Caco-2 (cell line): ENCODE results near the gene RGS17. TPM values are rescaled to one million over a fixed set of nuclear protein-coding genes. Genes with fewer than 3 reads are reported as not detected.

Experiments used
- BruUV-seq: library from RNA; stranded (reverse); fragments of 400-500 nt; replicated peaks from 2 replicates; lab custom pipeline; 2021; lab: Mats Ljungman, UMichigan
- CTCF ChIA-PET: fragments of 300-600 bp; sonication (Branson Sonifier 250); formaldehyde crosslinking; loops from one replicate; lab custom pipeline; 2022; ENCODE audit warnings: antibody characterized with exemption; lab: Charles Lee
- POLR2A ChIA-PET: fragments of 300-600 bp; sonication (Branson Sonifier 250); formaldehyde crosslinking; loops from one replicate; lab custom pipeline; 2022; ENCODE audit warnings: antibody characterized with exemption; lab: Charles Lee
- DNase-seq, 2 experiments: peaks; one replicate each; pipeline versions ENCODE4 v3.0.0 to v3.0.0-alpha.2; 2020 to 2022
- H3K27me3 ChIP-seq: replicated peaks from 2 replicates; pipeline ENCODE4 v1.6.0; 2011; ENCODE audit warnings: low read length; ENCODE audit not compliant: control insufficient read depth, insufficient read depth
- H3K36me3 ChIP-seq: 2 replicates; pipeline ENCODE4 v1.5.1; 2011; ENCODE audit warnings: low read length; ENCODE audit not compliant: control insufficient read depth, insufficient read depth
- H3K4me1 ChIP-seq: fragments of 250-450 bp; sonication (Bioruptor Pico); 2 replicates; pipeline ENCODE4 v1.5.1; 2020; ENCODE audit warnings: mild to moderate bottlenecking
- H3K4me3 ChIP-seq: 2 replicates; pipeline ENCODE4 v1.5.1; 2011; ENCODE audit warnings: low read depth, mild to moderate bottlenecking, control low read depth, low read length
- H3K9me3 ChIP-seq: fragments of 250-450 bp; sonication (Bioruptor Pico); 2 replicates; pipeline ENCODE4 v1.5.1; 2020; ENCODE audit warnings: mild to moderate bottlenecking, moderate library complexity
- H3K27ac Mint-ChIP-seq: one replicate; pipeline ENCODE4 v1.8.0; 2022; ENCODE audit warnings: mixed read lengths; ENCODE audit not compliant: unreplicated experiment
- H3K27me3 Mint-ChIP-seq: one replicate; pipeline ENCODE4 v1.8.0; 2022; ENCODE audit warnings: mixed read lengths; ENCODE audit not compliant: insufficient read depth, unreplicated experiment
- H3K36me3 Mint-ChIP-seq: one replicate; pipeline ENCODE4 v1.8.0; 2022; ENCODE audit warnings: mild to moderate bottlenecking, mixed read lengths; ENCODE audit not compliant: insufficient read depth, unreplicated experiment
- H3K4me1 Mint-ChIP-seq: one replicate; pipeline ENCODE4 v1.8.0; 2022; ENCODE audit warnings: low read depth, mixed read lengths; ENCODE audit not compliant: unreplicated experiment
- H3K4me3 Mint-ChIP-seq: one replicate; pipeline ENCODE4 v1.8.0; 2022; ENCODE audit warnings: mild to moderate bottlenecking, moderate library complexity, mixed read lengths; ENCODE audit not compliant: unreplicated experiment
- H3K9me3 Mint-ChIP-seq: one replicate; pipeline ENCODE4 v1.8.0; 2022; ENCODE audit warnings: mixed read lengths; ENCODE audit not compliant: unreplicated experiment
- intact Hi-C: fragments of 100-400 bp; cut with micrococcal nuclease; formaldehyde crosslinking; loops from one replicate; pipeline ENCODE4 v1.10.0; 2022; ENCODE audit not compliant: unreplicated experiment
- total RNA-seq: library from RNA; stranded (reverse); gene quantifications from 2 replicates; pipeline ENCODE4 v1.2.3, GENCODE V29; 2022
- TF ChIP-seq, protein P1 (sequence below), 2 experiments: fragments of 200-600 bp in 1 of 2; IDR thresholded peaks; 1 replicate in 1 of 2; 2 replicates in 1 of 2; pipeline versions ENCODE4 v1.5.1 to v1.8.0; 2011 to 2022; ENCODE audit warnings: antibody characterized with exemption in 1 of 2, control low read depth in 1 of 2, inconsistent platforms in 1 of 2, low read depth in 1 of 2, low read length in 1 of 2, mild to moderate bottlenecking in 1 of 2, moderate library complexity in 1 of 2; ENCODE audit not compliant: insufficient read depth in 1 of 2, severe bottlenecking in 1 of 2, unreplicated experiment in 1 of 2

Gene RGS17
- total RNA-seq, 1 experiment from 2014 or later = not detected

DNA sequence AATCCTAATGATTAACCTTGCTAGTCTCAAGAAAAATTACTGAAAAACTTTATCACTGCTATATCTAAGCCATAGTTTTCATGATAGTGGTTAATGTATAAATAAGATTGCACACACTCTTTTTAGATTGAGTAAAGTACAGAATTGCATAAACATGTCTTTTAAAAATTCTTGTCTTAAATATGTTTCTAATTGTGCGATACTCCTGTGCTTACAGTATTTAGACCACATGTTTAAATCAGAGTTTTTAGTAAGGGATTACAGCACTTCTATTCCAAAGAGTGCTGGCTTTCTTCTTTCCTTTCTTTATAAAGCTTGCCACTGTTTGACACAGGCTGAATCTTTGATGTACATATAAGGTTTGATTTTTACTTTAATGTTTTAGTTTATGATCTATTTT lies 36.8 kb upstream of the RGS17 start:
- H3K9me3 ChIP-seq = no peaks in the 10 kb centered on the region
- no peaks in the 10 kb centered on the region for H3K27me3 ChIP-seq
- H3K27me3 Mint-ChIP-seq = peaks cover 3% of the 10 kb centered on the region
- no peaks in the 10 kb centered on the region for H3K9me3 Mint-ChIP-seq
- H3K4me1 Mint-ChIP-seq = no peaks in the 10 kb centered on the region
- TF ChIP-seq, protein P1, sequence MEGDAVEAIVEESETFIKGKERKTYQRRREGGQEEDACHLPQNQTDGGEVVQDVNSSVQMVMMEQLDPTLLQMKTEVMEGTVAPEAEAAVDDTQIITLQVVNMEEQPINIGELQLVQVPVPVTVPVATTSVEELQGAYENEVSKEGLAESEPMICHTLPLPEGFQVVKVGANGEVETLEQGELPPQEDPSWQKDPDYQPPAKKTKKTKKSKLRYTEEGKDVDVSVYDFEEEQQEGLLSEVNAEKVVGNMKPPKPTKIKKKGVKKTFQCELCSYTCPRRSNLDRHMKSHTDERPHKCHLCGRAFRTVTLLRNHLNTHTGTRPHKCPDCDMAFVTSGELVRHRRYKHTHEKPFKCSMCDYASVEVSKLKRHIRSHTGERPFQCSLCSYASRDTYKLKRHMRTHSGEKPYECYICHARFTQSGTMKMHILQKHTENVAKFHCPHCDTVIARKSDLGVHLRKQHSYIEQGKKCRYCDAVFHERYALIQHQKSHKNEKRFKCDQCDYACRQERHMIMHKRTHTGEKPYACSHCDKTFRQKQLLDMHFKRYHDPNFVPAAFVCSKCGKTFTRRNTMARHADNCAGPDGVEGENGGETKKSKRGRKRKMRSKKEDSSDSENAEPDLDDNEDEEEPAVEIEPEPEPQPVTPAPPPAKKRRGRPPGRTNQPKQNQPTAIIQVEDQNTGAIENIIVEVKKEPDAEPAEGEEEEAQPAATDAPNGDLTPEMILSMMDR (IDR thresholded peaks at IDR 0.05; ENCODE audit: insufficient read depth in 1 of 2, low read depth in 1 of 2, low read length in 1 of 2, severe bottlenecking in 1 of 2, unreplicated experiment in 1 of 2) = no peak
- no peak overlapping the region for H3K4me3 Mint-ChIP-seq
- no TSS peak for BruUV-seq
- ChIA-PET CTCF (no interaction called here), POLR2A (no interaction called here)
- H3K4me3 ChIP-seq = no peak overlapping the region
- no peak overlapping the region for H3K27ac Mint-ChIP-seq
- H3K4me1 ChIP-seq = no peaks in the 10 kb centered on the region
- H3K36me3 Mint-ChIP-seq = no peaks in the 10 kb centered on the region
- DNase-seq = no peak
- intact Hi-C loops = no loop called here
- H3K36me3 ChIP-seq = no peaks in the 10 kb centered on the region

DNA sequence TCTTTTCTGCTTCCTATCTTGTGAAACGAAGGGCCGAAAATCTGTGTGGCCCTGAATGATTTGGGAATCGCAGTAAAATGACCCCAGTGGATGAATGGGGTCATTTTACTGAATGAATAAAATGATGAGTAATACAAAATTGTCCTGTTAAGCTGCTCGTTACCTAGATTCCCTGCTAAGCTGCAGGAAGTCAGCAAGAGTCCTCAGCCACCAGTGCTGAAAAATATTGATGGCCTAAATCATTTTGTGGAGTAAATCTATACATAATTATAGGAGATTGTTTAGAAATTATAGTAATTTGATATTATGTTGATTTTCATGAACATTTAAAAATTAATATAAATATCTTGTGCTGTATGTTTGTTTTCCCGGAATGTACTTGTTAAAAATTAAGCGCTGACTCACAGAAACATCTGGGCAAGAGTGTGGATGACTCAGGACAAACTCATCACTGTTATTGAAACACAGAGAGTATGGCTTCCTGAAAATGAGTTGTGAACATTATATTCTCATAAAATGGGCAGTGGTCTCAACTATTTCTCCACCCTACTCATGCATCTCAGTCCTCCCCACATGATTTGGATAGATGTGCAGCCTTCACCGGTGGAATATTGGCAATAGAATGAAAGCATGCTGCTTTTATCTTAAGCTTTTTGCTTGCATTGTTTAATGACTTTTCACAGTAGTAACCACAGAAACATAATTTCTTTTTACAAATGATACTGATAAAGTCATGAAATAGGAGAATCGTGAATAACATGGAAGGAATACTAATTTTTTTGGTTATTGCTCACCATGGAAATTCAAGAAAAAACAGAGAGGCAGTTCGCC lies 36.2 kb upstream of the RGS17 start:
- no peak for DNase-seq
- H3K4me1 ChIP-seq = no peaks in the 10 kb centered on the region
- H3K9me3 ChIP-seq = no peaks in the 10 kb centered on the region
- Mint-ChIP-seq H3K27ac (no peak overlapping the region), H3K4me1 (no peaks in the 10 kb centered on the region), H3K27me3 (peaks cover 3% of the 10 kb centered on the region), H3K4me3 (no peak overlapping the region), H3K36me3 (no peaks in the 10 kb centered on the region), H3K9me3 (no peaks in the 10 kb centered on the region)
- TF ChIP-seq, protein P1 (IDR thresholded peaks at IDR 0.05; ENCODE audit: insufficient read depth in 1 of 2, low read depth in 1 of 2, low read length in 1 of 2, severe bottlenecking in 1 of 2, unreplicated experiment in 1 of 2) = no peak
- no peaks in the 10 kb centered on the region for H3K36me3 ChIP-seq
- POLR2A ChIA-PET = no interaction called here
- no peaks in the 10 kb centered on the region for H3K27me3 ChIP-seq
- H3K4me3 ChIP-seq = no peak overlapping the region
- no TSS peak for BruUV-seq
- intact Hi-C loops = no loop called here
- CTCF ChIA-PET = no interaction called here

DNA sequence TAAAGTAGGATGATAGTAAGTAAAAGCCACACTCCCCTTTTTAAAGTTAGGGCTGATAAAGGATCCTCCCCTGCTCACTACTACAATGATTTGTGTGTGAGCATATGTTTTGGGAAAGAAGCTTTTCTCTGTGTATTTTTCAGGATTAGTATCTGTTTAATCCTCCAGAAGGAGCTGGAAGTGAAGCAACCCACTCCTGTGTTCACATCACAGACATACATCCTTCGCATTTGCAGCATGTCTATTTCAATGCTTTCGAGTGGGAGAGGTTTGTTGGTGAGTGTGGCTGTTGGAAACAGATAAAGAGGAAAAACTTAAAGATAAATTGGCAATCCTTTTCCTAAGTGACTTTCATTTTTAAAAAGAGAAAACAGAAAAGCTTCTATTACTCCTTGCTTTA lies 31.6 kb upstream of the RGS17 start:
- Histone ChIP-seq H3K36me3 (no peaks in the 10 kb centered on the region), H3K9me3 (no peaks in the 10 kb centered on the region), H3K4me1 (no peaks in the 10 kb centered on the region), H3K4me3 (no peak overlapping the region), H3K27me3 (no peaks in the 10 kb centered on the region)
- intact Hi-C loops = no loop called here
- no TSS peak for BruUV-seq
- TF ChIP-seq, protein P1 (IDR thresholded peaks at IDR 0.05; ENCODE audit: insufficient read depth in 1 of 2, low read depth in 1 of 2, low read length in 1 of 2, severe bottlenecking in 1 of 2, unreplicated experiment in 1 of 2) = no peak
- CTCF ChIA-PET = interaction anchor here (0.5 kb wide), 1 partner anchor 22 kb away, joined by 6 read pairs; no protein-coding TSS in a partner anchor
- no peaks in the 10 kb centered on the region for H3K36me3 Mint-ChIP-seq
- no peak overlapping the region for H3K27ac Mint-ChIP-seq
- POLR2A ChIA-PET = no interaction called here
- no peaks in the 10 kb centered on the region for H3K27me3 Mint-ChIP-seq
- no peaks in the 10 kb centered on the region for H3K4me1 Mint-ChIP-seq
- H3K4me3 Mint-ChIP-seq = no peak overlapping the region
- no peaks in the 10 kb centered on the region for H3K9me3 Mint-ChIP-seq
- DNase-seq = no peak
